GM19099 (cell line): Measurements from ENCODE around the gene TNNI2.

Experiments
- POLR2A ChIP-seq: IDR thresholded peaks from 3 replicates; pipeline ENCODE4 v1.6.1; 2011; ENCODE audit warnings: low read depth; ENCODE audit not compliant: insufficient read length; ENCODE audit errors: extremely low read depth

TNNI2 gene

DNA sequence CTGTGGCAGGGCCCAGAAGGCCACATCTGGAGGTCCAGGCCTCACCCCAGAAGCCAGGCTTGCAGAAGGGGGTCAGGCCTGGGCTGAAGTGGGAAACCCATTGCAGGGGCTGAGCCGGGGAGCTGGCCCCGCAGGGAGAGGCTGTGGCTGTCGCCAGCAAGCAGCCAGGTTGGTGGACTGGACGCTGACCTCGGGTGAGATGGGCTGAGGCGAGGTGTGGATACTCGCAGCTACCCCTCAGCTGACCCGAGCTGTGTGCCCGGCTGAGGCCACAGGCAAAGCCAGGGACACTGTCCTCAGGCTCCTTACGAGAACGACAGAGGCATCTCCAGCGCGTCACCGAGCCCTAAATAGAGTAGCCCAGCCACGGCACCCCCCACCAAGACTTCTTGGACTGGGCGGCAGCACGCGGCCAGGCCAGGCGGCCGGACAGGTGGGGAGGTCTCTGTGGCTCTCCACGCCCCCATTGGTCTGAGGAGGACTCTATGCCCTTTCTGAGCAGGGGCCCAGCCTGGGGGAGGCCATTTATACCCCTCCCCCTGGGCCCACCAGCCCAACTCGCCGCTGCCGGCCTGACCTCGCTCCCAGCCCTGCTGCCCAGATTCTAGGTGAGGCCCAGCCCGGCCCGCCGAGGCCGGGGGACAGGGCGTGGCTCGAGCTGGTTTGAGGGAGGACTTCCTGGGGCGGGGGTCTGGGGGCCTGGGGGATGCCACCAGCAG lies at the start of gene TNNI2:
Gene TNNI2 (plus strand): TSS at position 556 of the 719 bp plus-strand sequence. CDS start 716 bp downstream, outside the sequence.
- TF ChIP-seq POLR2A = no peak

DNA sequence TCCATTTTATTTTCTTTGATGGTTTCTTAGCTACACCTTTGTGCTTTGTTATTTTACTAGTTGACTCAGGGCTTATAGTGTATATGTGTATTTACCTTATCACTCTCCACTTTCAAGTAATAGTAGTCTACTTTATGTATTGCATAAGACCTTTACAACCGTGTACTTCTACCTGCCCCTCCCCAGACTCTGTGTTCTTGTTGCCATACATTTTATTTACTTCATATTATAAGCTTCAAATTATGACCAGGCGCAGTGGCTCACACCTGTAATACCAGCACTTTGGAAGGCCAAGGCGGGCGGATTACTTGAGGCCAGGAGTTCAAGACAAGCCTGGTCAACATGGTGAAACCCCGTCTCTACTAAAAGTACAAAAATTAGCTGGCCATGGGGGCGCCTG lies 46.9 kb upstream of the TNNI2 start:
- TF ChIP-seq POLR2A = no peak

DNA sequence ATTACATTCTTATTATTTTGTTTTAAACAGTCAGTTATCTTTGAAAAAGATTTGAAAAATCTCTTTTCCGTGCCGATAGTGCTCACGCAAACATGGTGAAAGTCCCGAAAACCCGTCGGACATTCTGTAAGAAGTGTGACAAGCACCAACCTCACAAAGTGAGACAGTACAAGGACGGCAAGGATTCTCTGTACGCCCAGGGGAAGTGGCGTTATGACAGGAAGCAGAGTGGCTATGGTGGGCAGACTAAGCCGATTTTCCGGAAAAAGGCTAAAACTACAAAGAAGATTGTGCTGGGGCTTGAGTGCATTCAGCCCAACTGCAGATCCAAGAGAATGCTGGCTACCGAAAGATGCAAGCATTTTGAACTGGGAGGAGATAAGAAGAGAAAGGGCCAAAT lies 46.3 kb upstream of the TNNI2 start:
- no peak for TF ChIP-seq POLR2A

DNA sequence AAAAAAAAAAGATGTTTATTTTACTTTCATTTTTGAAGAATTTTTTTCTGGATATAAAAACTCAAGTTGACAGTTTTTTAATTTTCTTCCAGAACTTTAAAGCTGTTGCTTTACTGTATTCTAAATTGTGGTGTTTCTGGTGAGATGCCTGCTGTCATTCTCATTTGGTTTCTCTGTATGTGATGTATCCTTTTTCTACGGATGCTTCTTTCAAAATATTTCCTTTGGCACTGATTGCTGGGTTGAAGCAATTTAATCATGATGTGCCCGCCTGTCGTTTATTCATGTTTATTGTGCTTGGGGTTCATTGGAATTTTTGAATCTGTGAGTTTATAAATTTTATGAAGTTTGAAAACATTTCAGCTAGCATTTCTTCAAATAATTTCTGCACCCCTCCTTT lies 45.7 kb upstream of the TNNI2 start:
- TF ChIP-seq POLR2A = no peak

DNA sequence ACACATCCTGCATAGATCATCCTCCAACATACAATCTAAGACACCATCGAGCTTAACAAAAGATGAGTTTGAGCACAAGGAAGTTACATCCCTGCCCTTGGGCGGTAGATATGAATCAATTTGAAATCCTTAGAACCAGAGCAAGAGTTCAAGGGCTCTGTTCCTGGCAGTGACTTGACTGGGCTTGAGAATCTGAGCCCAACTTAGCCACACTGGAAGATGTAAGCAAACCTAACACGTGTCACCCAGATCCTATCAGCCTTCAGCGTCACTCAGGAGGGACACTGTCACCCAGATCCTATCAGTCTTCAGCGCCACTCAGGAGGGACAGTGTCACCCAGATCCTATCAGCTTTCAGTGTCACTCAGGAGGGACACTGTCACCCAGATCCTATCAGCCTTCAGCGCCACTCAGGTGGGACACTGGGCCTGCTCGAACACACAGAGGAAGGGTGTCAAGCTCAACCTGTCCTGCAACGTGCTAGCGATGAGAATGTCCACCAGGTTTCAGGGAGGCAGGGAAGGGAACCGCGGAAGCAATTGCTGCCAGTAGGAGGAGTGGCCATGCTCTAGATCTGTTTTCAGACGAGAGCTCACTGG lies 42.3 kb upstream of the TNNI2 start:
- TF ChIP-seq POLR2A = no peak

DNA sequence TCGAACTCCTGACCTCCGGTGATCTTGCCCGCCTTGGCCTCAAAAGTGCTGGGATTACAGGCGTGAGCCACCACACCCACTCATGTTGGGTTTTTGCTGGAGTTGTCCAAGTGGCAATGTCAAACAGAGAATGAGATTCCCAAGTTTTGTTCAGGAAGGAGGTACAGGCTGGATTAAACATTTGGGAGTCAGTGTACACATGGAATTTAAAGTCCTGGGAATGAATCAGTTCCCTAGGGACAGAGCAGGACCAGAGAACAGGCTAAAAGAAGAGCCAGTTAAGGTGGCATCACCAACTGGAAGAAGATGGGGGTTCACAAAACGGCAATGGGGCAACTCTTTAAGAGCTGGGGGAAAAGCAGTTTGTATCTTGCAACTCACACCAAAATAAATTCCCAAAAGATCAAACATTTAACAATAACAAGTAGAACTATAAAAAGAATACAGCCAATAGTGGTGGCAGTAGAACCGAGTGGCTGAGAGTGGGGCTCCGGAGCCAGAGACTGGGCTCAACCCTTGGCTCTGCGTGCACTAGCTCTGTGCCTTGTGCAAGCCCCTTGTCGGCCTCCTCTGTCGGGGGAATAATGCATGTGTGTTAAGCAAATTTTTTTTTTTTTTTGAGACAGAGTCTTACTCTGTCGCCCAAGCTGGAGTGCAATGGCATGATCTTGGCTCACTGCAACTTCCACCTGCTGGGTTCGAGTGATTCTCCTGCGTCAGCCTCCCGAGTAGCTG lies 41.2 kb upstream of the TNNI2 start:
- no peak for TF ChIP-seq POLR2A

DNA sequence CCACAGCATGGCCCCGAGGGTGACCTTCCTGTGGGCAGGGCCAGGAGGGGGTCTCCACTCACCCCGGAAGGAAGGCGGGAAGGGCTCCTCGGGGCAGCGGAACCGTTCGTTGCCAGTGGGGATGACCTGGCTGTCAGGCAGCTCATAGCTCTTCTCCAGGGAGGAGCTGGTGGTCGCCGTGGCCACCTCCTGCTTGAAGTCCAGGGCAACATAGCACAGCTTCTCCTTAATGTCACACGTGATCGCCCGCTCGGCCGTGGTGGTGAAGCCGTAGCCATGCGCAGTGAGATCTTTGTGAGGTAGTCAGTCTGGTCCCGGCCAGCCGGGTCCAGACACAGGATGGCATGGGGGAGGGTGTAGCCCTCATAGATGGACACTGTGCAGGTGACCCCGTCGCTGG lies 35.5 kb upstream of the TNNI2 start:
- TF ChIP-seq POLR2A = no peak

DNA sequence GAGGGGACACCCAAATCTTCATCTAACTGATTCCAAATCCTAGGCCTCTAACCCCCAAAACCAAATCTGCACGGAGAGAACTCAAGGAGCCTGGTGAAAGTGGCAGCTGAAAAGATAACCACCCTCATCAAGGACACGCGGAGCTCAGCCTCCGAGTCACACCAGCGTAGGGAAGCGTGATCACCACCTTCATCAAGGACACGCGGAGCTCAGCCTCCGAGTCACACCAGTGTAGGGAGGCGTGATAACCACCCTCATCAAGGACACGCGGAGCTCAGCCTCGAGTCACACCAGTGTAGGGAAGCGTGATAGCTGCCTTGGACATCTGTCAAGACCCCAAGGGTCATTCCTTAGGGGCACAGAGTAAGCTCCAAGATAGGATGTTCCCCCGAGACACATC lies 33.3 kb upstream of the TNNI2 start:
- no peak for TF ChIP-seq POLR2A

DNA sequence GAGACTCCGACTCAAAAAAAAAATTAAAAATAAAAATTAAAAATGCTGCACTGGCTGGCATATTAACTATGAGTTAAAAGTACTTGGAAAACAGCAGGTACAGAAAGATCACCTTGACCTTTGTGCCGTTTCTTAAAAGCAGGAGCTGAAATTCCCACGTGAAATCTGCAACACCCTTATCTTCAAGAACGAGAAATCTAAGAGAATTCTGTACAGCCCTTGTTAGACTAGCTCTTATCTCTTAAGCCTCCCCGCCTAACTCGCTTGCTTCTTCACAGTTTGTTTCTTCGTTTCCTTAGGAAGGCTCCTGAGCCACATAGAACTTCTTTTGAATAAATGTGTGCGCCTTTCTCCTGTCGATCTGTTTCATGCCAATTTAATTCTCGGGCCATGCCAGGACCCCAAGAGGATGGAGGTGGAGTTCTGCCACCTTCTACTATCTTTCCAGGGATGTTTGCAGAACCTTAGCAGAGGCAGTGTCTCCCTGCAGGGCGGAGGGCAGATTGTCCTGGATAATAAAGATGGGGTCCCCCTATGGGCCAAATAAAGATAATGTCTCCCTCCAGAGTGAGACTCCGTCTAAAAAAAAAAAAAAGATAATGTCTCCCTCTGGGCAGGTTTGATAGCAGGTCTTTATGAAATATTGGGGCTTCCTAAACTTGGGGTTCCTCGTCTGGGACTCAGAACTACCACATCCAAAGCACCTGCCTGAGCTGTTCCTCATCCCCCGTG lies 31.4 kb upstream of the TNNI2 start:
- no peak for TF ChIP-seq POLR2A

DNA sequence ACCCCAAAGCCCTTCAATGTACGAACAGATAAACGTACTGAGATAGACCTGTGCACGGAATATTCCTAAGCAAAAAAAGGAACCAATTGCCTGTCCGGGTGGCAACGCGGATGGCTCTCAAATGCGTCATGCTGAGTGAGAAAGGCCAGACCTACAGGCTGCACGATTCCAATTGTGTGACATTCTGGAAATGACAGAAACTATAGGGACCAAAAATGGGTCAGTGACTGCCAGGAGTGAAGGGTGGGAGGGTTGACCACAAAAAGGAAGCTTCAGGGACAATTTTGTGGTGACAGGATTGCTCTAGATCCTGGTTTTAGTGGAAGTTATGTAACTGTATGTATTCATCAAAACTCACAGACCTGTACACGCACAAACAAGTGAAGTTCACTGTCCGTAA lies 28.0 kb upstream of the TNNI2 start:
- no peak for TF ChIP-seq POLR2A

DNA sequence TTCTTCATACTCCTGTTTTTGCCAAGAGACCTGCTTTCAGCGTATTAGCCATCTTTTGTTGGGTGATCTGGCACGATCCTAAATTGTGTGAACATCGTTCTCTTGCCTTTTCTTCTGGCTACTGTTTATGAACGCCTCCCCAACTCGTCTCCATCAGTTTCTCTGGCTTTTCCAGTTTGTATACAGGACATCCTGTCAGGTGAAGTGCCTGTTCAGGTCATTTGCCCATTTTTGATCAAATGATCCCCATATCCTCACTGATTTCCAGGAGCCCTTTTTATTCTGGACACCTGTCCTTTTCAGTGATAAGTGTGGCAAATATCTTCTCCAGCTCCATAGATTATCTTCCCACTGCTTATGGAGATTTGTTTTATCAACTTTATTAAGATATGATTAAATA lies 26.5 kb upstream of the TNNI2 start:
- TF ChIP-seq POLR2A = no peak

DNA sequence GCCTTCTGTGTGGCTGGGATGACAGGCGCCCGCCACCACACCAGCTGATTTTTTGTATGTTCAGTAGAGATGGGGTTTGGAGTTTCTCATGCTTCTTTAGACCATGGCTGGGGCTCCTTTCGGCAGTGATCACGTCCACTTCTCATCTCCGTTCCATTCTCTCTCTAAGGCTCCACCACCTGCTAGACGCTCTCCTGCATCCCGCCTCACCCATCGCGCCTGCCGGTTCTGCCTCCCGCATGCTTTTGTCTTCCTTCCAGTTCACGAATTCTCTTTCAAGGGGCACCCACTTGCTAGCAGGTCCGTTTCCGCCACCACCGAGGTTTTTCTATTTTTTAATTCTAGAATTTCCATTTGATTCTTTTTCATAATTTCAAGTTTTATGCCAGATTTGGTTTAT lies 26.0 kb upstream of the TNNI2 start:
- no peak for TF ChIP-seq POLR2A

DNA sequence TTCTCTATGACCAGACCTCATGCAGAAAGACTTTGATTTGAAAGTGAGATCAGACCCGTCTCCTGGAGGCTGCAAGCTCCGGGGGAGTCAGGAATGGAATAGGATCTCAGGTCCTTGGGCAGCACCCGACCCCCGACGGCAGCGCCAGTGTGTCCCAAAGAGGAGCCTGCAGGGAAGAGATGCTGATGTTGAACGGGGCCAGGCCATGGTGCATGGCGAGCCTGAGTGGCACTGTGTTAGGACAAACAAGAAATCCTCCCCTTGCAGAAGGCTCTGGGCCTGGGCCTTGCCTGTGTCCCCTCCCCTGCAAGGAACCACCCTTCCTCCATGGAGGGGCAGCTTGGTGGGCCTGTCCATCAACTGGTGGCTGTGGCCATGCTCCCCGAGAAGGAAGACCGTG lies 24.1 kb upstream of the TNNI2 start:
- TF ChIP-seq POLR2A = no peak

DNA sequence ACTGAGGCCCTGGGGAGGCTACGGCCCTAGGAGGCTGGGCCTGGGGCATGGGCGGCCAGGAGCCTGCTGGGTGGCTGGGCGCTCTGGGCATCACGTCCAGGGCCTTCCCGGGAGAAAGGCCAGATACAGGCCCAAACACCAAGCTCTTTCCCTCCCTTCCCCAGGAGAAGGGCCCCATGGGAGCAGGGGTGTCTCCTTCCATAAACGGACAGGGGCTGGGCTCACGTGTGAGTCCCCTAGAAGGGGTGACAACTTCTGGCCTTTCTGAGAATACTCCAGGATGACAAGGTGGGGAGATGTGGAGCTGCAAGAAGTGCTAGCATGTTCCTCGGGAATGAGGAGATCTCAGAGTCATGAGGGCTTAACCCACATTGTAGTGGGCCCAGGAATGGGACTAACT lies 23.5 kb upstream of the TNNI2 start:
- no peak for TF ChIP-seq POLR2A

DNA sequence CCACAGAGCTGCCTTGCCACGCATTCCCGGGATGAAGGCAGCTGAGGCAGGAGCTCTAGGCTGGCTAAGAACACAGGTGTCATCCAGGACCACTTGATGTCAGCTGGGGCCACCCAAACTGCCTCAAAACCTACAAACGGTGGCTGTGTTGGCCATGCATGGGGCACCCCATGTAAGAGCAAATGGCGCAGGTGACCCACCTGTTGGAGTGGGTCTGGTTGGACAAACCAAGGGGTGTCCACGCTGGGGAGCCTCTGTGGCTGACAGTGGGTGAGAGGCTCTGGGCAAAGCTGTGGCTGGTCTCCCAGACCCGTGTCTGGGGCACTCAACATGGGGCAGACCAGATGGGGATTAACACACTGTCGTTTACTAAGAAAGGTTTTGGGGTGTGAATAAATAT lies 23.0 kb upstream of the TNNI2 start:
- no peak for TF ChIP-seq POLR2A
